ENCODE results near the gene NFX1.
A peak's percentile ranks its signal among the peaks of the same experiment; 100 is the strongest.

Gene NFX1

DNA sequence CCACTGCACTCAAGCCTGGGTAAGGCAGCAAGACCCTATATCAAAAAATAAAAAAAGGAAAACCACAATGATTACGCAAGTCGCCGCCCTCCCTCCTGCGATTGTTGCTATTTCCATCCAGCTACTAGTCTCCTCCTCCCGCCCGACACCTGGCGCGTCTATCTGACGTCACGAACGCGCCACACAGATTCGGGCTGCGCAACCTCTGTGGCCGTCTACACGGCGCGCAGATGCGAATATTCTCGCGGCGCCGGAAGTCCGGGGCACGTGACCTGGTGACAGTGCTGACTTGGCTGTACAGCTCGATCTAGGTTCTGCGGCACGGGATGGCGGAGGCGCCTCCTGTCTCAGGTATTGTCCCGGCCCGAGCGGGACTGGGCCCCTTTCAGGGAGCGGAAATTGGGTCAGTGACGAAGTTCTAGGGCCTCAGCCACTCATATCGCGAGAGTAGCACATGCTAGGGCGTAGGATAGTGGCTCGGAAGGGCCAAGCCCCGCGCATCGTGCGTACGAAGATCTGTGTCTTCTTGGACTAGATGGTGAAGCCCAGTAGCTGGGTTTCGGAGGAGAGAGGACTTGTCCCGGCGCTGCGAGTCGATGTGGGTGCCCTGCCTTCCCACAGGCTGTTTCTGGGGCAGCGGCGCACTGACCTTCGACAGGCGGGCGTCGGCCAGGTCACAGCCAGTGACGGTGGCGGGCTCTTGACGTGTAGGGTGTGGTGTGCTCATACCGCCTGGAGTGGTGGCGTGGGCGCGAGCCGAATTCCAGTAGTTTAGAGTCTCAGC lies at the start of gene NFX1:
Gene NFX1, plus strand, starts transcription at position 270 of the 784 bp plus-strand sequence. Its CDS starts 57 bp downstream, at position 327.
- DNase-seq (ENCODE audit: low read depth) = peak; percentile 98

DNA sequence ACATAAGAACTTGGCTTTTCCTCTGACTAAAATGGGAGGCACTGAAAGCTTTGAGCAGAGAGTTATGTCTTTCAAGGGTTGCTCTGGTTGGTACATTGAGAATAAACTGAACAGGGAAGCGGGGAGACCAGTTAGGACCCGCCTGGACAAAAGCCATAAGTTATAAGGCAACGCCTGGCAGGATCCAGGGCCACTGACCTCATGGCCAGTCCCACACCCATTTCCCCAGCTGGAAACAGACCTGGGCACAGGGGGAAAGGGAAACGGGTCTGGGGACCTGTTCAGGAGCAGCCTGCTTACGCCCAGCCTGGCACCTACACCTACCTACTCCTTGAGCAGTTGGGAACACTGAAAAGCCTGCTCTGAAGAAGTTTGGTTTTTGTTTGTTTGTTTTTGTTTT lies 49.0 kb upstream of the NFX1 start:
- no peak for DNase-seq (ENCODE audit: low read depth)

DNA sequence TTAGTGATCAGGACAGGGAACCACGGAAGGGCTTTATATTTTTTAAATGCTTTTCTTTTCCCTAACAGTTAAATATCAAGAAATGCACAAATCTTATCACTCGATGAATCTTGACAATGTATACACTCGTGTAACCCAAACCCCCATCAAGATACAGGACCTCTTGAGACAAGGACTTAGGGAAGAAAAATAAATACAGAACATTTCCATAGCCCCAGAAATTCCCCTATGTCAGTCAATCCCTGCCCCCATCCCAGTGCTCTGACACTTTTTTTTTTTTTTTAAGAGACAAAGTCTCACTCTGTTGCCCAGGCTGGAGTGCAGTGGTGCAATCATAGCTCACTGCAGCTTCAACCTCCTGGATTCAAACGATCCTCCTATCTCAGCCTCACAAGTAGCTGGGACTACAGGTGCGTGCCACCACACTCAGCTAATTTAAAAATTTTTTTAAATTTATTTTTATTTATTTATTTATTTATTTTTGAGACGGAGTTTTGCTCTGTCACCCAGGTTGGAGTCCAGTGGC lies 47.6 kb upstream of the NFX1 start:
- DNase-seq (ENCODE audit: low read depth) = no peak

DNA sequence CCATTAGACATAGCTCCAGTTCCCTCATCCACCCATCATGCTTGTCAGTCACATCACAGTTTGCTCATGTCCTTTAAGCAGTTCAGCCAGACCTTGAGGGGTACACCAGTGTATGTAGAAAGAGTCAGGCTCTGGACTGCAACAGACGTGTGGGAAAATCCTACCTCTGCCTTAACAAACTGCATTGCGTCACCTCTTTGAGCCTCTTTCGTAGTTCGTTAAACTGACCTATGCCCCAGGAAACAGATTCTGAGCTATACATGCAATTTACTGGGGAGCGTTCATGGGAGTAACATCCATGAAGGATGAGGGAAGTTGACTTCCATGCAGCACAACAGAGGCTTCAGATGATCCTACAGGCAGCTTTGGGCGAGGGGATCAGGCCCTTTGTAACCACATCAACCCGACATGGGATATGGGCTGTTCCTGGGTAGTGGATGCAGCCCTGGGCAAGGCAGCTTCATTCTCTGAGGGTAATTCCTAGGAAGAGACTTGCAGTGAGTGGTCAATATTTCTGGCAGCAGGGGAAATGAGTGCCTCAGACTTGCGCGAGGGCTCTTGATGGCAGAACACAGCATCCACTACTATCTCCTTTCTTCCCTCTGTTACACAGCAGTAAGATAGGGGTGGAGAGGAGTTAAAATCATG lies 46.1 kb upstream of the NFX1 start:
- no peak for DNase-seq (ENCODE audit: low read depth)

DNA sequence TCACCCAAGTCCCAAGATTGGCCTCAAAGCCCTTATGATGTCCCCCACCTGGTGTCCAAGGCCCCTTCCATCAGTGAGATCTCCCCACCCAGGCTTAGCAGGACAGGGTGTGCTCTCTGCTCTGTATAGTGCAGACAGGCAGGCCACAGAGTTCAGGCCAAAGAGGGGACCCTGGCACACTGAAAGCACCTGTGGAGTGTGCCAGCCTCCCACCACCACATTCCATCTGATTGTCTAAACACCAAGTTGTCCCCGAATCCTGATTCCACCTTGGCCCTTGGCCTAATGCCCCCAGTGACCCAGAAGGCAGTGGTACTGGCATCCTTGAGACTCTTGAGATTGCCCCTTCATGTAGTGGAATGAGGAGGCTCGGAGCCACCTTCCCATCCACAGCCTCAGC lies 45.0 kb upstream of the NFX1 start:
- DNase-seq (ENCODE audit: low read depth) = no peak

DNA sequence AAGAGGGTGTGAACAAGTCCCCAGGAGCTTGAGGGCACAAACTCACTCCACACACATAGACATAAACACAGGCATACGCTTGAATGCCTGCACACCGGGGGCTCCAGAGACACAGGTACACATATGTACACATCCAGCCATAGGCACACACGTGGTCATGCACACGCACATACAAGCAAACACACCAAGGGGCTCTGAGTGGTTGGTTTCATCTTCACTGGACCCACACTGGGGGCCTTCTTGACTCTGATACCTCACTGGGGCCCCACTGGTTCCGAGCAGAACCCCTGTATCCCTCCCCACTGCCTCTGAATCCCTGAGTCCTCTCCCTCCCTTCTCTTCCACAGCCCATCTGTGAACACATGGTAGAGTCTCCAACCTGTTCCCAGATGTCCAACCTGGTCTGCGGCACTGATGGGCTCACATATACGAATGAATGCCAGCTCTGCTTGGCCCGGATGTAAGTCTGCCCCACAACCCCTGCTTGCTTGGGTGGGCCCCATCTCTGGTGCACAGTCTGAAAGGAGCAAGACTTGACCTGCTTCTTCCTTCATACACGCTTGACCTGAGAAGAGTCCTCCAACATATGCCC lies 44.0 kb upstream of the NFX1 start:
- DNase-seq (ENCODE audit: low read depth) = no peak

DNA sequence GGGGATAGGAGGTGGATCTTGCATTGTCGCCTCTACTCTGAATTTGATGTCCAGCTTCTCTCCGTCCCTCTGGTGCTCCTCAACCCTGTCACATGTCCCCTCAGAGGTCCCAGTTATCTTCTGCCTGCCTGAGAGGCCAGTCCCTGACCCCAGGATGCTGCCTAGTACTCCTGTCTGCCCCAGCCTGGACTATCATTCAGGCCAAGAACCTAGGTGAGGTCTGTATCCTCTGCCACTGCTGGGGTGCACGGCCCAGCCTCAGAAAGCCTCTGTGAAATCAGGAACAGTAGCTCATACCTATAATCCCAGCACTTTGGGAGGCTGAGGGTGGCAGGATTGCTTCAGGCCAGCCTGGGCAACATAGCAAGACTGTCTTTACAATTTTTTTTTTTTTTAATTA lies 41.7 kb upstream of the NFX1 start:
- no peak for DNase-seq (ENCODE audit: low read depth)

DNA sequence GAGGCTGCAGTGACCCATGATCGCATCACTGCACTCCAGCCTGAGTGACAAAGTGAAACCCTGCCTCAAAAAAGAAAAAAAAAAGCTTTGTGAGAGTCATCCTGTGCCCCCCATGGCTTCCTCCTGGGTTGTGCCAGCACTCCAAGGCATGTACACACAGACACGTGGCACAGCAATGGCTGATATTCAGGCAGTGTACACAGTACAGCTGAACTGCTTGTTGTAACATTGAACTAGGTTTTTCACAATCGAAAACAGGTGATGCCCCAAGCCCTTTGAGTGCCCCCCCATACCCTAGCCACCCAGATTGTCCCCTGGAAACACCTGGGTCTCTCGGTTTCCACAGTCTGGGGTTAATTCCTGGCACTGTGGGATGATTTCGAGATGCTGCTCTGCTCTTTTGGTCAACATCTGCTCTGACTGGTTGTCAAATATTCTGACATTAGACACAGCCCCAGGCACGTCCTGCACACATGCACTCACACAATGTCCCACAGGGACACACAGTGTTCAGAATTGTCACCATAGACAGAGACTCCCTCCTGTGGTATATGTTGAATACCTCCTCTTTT lies 41.1 kb upstream of the NFX1 start:
- DNase-seq (ENCODE audit: low read depth) = no peak

DNA sequence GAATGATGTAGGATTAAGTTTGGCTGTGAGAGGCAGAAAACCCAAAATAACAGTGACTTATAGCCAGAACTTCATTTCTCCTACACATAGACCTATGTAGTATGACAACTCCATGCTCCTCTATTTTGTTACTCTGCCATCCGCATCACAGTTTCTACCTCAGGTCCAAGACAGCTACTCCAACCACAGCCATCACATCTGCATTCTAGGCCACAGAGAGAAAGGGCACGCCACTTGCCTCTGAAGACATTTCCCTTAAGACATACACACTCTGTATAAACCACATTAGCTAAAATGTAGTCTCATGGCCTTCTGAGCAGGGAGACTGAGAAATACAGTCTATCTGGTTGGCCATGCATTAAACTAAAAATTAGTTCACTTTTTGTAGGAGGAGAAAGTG lies 40.3 kb upstream of the NFX1 start:
- no peak for DNase-seq (ENCODE audit: low read depth)

DNA sequence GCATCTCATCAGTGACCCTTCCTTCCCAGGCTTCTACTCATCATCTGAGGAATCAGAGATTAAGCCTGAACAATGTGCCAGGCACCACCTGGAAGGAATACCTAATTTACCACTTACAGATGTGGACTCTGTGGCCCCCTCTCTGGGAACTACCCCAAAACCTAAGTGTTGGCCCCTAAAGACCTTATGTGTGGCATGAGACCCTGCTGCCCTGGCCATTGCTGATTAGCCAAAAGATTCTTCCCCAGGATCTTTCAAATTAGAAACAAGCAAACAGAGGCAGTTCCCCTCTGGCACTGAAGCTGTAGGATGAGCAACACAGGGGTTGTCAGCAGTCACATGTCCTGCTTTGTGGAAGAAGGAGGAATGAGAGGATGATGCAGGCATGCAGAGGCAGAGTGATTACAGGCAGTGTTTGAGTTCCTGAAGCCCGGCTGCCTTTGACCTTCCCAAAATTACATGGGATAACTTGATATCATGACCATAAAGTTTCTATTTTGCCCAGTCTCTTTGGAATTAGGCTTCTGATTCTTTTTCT lies 39.8 kb upstream of the NFX1 start:
- DNase-seq (ENCODE audit: low read depth) = no peak

DNA sequence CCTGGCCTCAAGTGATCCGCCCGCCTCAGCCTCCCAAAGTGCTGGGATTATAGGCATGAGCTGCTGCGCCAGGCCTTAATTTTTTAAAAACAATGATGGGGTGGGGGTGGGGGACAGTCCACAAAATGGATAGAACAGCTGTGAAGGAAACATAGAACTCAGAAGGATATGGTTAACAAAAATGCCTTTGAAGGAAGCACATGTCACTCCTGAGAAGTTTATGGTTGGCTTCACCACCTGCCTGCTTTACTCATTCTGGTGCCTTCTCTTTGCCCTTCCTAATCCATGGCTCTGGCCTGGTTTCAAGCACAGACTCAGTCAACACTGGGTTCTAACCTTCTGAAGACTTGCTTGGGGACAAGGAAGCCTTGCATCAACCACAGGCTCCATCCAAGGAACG lies 36.1 kb upstream of the NFX1 start:
- no peak for DNase-seq (ENCODE audit: low read depth)

DNA sequence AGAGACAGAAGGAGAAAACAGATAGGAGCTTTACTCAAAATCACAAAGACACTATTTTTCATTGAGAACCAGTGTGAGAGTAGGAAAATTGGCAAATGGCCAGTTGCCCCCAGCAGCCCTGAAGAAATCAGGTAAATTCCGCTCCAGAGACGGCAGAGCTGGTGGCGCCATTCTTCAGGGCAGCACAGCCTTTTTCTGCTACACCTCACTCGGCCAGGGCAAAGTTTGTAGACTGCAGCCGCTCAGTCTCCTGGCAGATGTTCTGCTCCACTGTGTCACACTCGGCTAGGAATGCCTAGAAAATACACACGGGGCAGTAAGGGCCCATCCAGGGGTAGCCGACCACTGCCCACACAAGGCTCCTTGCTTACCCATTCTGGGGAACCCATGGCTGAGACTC lies 35.3 kb upstream of the NFX1 start:
- no peak for DNase-seq (ENCODE audit: low read depth)

DNA sequence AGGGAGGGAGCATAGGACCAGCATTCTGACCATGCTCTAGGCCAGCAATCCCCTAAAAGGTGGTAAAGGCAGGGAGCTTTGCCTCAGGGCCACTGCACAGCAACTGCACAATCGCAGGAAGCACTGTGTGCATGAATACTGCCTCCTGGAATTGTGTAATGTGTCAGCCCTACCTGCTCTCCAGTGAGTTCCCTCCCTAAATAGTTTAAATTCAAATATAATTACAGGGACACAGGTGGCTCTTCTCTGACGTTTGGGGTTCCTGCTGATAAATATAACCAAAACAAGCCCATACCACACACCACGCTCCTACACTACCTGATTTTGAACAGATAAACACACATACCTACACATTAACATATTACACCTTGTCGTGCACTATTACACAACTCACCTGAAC lies 34.8 kb upstream of the NFX1 start:
- DNase-seq (ENCODE audit: low read depth) = no peak

DNA sequence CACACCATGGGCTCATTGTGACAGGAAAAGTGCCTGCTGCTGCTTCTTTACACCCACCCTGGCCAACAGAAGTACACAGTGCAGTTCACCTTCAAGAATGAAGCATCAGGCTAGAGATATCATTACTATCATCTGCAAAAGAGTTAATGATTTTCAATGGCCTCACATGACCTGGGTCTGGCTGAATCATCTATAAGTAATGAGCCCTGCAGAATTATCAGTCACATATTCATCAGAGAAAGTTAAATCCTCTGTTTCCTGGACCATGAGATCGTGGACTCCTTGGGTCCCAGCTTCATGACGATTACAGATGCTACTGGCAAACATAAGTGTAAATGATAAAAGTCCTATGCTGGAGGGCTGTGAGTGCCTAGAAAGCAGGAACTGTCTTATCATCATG lies 34.1 kb upstream of the NFX1 start:
- no peak for DNase-seq (ENCODE audit: low read depth)

DNA sequence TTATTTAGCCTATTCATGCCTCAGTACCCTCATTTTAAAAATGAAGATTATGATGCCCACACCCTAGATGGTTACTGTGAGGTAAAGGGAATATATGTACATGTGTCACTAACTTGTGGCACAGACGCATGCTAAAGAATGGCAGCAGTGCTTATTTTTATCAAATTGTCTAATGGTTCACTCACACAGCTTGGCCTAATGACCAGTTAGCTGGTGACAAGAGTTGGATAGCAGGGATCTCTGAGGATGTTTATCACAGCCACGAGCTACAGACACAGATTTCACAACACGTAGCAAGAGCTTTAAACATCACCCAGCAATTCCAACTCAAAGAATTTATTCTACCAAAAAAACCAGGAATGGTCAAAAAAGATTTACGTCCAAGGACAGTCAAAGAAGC lies 33.0 kb upstream of the NFX1 start:
- no peak for DNase-seq (ENCODE audit: low read depth)

DNA sequence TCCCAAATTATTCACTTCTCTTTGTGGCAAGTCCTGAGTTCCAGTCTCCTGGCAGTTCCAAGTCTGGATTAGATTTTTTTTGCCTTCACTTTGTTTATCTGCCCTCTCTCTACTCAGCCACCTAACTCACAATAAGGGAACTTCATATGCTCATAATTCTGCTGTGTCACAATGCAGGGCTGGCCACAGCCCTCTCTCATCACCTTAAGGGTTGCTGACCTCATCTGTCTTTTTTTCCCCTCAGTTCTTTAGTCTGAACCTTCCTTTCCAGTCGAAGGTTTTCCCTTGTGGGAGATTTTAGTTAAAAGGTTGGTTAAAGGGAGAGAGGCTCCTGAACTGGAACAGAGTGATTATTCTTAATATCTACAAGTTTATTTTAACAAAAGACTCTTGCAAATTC lies 29.9 kb upstream of the NFX1 start:
- DNase-seq (ENCODE audit: low read depth) = no peak

DNA sequence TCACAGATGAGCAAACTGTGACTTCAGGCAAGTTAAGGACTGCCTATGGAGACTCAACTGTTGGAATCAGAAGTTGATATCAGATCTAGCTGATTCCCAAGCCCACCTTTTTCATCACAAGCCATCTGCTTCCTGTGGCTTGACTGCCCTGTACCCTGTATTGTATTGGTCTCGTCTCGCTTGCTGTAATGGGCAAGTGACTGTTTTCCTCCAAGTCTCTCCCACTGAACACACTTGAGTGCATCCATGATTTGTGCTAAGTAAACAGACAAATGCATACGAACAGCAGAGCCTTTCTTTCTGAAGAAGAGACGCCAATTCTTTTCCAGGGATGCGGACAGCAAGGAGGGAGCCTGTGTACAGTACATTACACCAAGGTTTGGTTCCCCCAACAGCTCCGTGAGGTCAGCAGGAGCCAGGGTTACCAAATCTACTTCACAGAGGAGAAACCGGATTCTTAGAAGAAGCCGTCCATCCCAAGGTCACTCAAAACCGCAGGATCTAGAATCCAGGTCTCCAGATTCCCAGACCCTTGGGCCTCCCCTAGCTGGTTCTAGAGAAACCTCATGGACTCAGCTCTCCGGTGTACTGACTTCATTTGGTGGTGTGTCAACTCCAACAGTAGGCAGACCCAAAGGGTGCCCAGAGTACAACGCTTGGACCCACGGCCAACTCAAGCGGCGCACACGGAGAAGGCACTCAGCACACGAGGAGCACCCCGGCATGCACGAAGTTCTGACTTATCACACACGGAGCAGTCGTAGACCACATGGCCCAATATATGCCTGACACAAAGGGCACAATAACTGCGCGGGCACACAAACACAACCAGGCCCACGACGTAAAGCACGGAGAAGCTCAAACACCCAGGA lies 26.9 kb upstream of the NFX1 start:
- no peak for DNase-seq (ENCODE audit: low read depth)

DNA sequence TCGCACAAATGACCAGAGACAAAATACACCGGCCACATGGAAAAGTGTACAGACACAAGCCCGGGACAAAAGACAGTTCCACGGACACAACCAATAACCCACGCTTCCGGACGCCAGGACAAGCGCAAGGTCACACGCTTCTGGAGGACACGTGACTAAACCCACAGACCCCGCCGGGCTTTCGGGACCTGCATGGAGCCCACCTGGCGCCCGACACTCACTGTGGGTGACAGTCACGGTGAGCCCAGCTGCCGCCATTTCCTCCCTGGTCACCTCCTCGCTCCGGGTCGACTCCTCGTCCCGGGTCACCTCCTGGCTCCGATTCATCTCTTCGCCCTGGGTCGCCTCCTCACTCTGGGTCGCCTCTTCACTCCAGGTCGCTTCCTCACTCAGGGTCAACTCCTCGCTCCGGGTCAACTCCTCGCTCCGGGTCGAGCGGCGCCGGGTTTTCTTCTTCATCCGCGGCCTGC lies 26.3 kb upstream of the NFX1 start:
- DNase-seq (ENCODE audit: low read depth) = peak; percentile 13

DNA sequence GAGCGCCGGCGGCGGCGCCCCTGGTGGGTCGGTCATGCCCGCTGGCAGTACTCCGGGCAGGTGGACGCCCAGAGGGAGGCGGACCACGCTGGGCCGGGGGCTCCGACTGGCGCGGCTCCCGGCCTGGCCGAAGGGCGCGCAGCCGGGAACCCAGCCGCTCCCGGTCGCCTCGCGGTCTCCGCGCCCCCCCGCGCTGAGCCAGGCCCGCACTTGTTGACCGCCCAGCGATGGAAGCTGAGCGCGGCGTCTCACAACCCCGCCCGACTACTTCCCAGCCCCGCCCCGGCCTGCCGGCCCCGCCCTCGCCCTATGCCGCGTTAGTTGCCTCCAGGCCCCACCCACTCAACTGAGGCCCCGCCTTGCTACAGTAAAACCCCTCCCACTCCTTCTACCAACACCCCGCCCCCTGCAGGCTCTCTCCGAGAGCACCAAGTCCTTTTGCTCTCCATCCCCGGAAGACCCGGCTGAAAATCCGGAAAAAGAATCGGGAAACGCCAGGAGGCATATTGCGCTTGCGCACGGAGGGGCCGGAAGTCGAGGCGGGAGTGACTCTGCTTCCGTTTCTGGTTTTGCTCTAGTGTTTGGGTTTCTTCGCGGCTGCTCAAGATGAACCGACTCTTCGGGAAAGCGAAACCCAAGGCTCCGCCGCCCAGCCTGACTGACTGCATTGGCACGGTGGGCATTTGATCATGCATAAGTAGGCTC lies 25.7 kb upstream of the NFX1 start, which contains the start of the genes BAG1 and CHMP5:
Gene BAG1, minus strand, starts transcription at position 236 of the 705 bp plus-strand sequence.
Gene CHMP5, plus strand, starts transcription at position 577 of the 705 bp plus-strand sequence. Its CDS starts 30 bp downstream, at position 607.
- DNase-seq (ENCODE audit: low read depth) = peak; percentile 99

DNA sequence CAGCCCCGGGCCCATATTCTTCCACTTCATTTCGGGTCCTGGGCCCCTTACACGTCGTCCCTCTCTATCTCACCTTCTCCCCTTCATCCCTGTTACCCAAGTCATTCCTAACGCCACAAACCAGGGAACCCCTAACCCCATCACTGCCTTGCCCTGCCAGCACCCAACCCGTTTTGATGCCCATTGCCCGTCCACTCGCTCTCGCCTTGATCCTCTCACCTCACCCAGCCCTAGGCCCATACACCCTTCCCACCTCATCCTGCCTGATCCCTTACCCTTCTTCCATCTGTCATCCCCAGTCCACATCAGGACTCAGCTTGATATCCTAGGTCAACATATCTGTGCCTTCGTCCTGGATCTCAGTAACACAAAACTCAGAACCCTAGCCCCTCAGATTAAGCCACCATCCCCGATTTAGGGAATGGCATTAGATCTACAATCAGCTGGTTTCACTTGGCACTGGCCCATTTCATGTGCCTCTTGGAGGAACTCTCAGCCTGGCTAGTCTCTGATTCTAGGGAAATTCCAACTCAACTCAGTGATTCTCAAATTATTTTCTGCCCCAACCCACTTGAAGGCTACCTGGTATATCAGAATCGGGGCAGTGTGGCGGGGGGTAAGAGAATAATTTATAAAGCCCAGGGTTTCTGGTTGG lies 25.0 kb upstream of the NFX1 start:
- DNase-seq (ENCODE audit: low read depth) = no peak
